Pancreas (tissue), 10 donors: ENCODE measurements around the gene DCAF17. TPM values are rescaled to one million over a fixed set of nuclear protein-coding genes. Genes with fewer than 3 reads are reported as not detected.

Experiments
- ATAC-seq, 4 donors: fragments of 200-7000 bp; cut with Tn5 transposase; one replicate each; pipeline versions ENCODE4 v1.8.0 to v1.9.1; 2020; ENCODE audit warnings: mild to moderate bottlenecking in 4 of 4, moderate library complexity in 4 of 4
- DNase-seq, 6 donors: peaks; one replicate each; pipeline ENCODE4 v3.0.0-alpha.2; 2020
- FAIRE-seq: peaks from 2 replicates; lab custom pipeline; 2012; peaks lifted over from hg19 to GRCh38; lab: Jason Lieb, UNC
- H3K27ac ChIP-seq, 4 donors: fragments of 200-600 bp; sonication (generic); 1 replicate in 3 of 4; 2 replicates in 1 of 4; pipeline versions ENCODE4 v1.5.0 to v1.8.0; 2020
- H3K27me3 ChIP-seq, 4 donors: fragments of 200-600 bp; one replicate each; pipeline ENCODE4 v1.8.0; 2021
- H3K36me3 ChIP-seq, 3 donors: fragments of 200-600 bp; sonication (generic) in 1 of 3; one replicate each; pipeline versions ENCODE4 v1.5.0 to v1.8.0; 2020 to 2021
- H3K4me1 ChIP-seq, 3 donors: fragments of 200-600 bp; one replicate each; pipeline ENCODE4 v1.8.0; 2021
- H3K4me3 ChIP-seq, 4 donors: fragments of 200-600 bp; sonication (generic) in 2 of 4; one replicate each; pipeline versions ENCODE4 v1.5.0 to v1.8.0; 2020 to 2021
- H3K9me3 ChIP-seq, 4 donors: fragments of 200-600 bp; one replicate each; pipeline ENCODE4 v1.8.0; 2021
- CTCF ChIP-seq, 4 donors: fragments of 200-600 bp; sonication (generic) in 3 of 4; IDR thresholded peaks; one replicate each; pipeline versions ENCODE4 v1.5.0 to v1.8.0; 2021; ENCODE audit warnings: antibody characterized with exemption in 4 of 4
- WGBS, 2 donors: extraction: QIAGEN DNeasy Blood & Tissue Kit; methylation state at CpG; one replicate each; pipeline ENCODE4 v1.1.7; 2013; 5-methylcytosine and 5-hydroxymethylcytosine counted together
- intact Hi-C, 3 donors: fragments of 100-400 bp; cut with DNase I; formaldehyde crosslinking; loops; one replicate each; pipeline versions ENCODE4 v1.11.1 to v1.14.2; 2022
- polyA plus RNA-seq, 2 donors: library from polyadenylated mRNA; stranded (reverse); fragments of 200-250 nt; gene quantifications; one replicate each; pipeline ENCODE4 v1.2.3, GENCODE V29; 2013
- total RNA-seq, 6 donors: library from RNA; stranded (reverse); fragmentation: NEBNext Ultra II Directional in 4 of 6; extraction: Animal tissue kit (Norgen Biotek cat#: 25700) in 4 of 6; gene quantifications; one replicate each; pipeline versions ENCODE4 v1.2.1 to v1.2.4, GENCODE V29; 2021 to 2023
- donor health status: healthy with polysubstance abuse.
- donor health status: DM: no; HTN: no; CAD: no; lungs with moderate emphysema.
- donor health status: DM: no; HTN: no; CAD: no.
- donor health status: control.
- donor health status: control.
- donor health status: Bipolar disorder and iron deficiency.
- donor health status: DM: yes; HTN: yes; CAD: no.
- donor health status: DM: no; HTN: no; CAD: no.
- donor health status: DM: no; HTN: no; CAD: no.
- donor health status: DM: yes; HTN: yes; CAD: no.

DCAF17 gene
- total and polyA plus RNA-seq, 8 donors: 2.9 to 10.4 (median 5.8) TPM

GRCh38 chr2:171460537-171460936 is 26.5 kb downstream of the DCAF17 start:
- DNase-seq: no peak
- no peak for FAIRE-seq
- WGBS, 2 donors: 95 to 96% methylated on average over 1 of the region's 1 CpG
- Histone ChIP-seq H3K4me1 (no peaks in the 10 kb centered on the region), H3K27ac (no peak overlapping the region), H3K27me3 (no peaks in the 10 kb centered on the region), H3K9me3 (no peaks in the 10 kb centered on the region), H3K4me3 (no peak overlapping the region), H3K36me3 (peaks cover 0 to 5% (median 4%) of the 10 kb centered on the region in 3 donors)
- TF ChIP-seq CTCF (IDR thresholded peaks at IDR 0.05): no peak
- intact Hi-C loops: no loop called here
- ATAC-seq: no peak

DNA sequence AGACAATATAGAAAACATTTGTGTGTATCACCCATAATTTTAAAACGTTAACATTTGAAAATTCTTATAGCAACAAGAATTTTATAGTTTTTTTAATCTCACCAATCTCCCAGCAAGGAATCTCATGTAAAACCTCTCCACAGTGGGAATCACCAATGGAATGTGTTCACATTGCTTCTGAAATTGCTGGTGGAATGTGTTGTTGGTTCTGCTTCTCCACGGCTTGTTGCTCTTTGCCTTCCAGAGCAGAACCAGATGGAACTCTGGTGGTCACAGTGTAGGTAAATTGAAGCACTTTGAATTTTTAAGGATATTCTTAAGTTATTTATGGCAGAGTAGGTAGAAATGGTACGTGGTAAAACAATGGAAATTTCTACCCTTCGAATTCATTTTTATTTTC is 35.1 kb downstream of the DCAF17 start:
- Histone ChIP-seq H3K36me3 (peaks cover 0 to 27% (median 0%) of the 10 kb centered on the region in 3 donors), H3K4me1 (no peaks in the 10 kb centered on the region), H3K27ac (no peak overlapping the region), H3K27me3 (no peaks in the 10 kb centered on the region), H3K4me3 (no peak overlapping the region), H3K9me3 (no peaks in the 10 kb centered on the region)
- no peak for TF ChIP-seq CTCF (IDR thresholded peaks at IDR 0.05)
- FAIRE-seq: no peak
- WGBS, 2 donors: 86 to 93% methylated on average over 4 of the region's 4 CpGs
- no peak for ATAC-seq
- intact Hi-C loops: no loop called here
- no peak for DNase-seq

- Histone ChIP-seq H3K27ac (no peak overlapping the region), H3K27me3 (no peaks in the 10 kb centered on the region), H3K36me3 (peaks cover 0 to 27% (median 0%) of the 10 kb centered on the region in 3 donors), H3K4me3 (no peak overlapping the region), H3K4me1 (no peaks in the 10 kb centered on the region), H3K9me3 (no peaks in the 10 kb centered on the region)
- no peak for TF ChIP-seq CTCF (IDR thresholded peaks at IDR 0.05)
- ATAC-seq (no peak), FAIRE-seq (no peak), DNase-seq (no peak)
- 90 to 97% methylated on average over 5 of the region's 5 CpGs for WGBS, 2 donors
- intact Hi-C loops: no loop called here
Observed at GRCh38 chr2:171470129-171470528, 36.1 kb downstream of the DCAF17 start.

GRCh38 chr2:171475979-171476378 is 42.0 kb downstream of the DCAF17 start:
- no peak for TF ChIP-seq CTCF (IDR thresholded peaks at IDR 0.05)
- no peaks in the 10 kb centered on the region for H3K27me3 ChIP-seq
- FAIRE-seq (no peak), DNase-seq (no peak), ATAC-seq (no peak)
- H3K9me3 ChIP-seq: no peaks in the 10 kb centered on the region
- H3K4me1 ChIP-seq: no peaks in the 10 kb centered on the region
- intact Hi-C loops: no loop called here
- no peak overlapping the region for H3K4me3 ChIP-seq
- H3K36me3 ChIP-seq: peaks cover 0 to 21% (median 0%) of the 10 kb centered on the region in 3 donors
- 68 to 76% methylated on average over 1 of the region's 1 CpG for WGBS, 2 donors
- H3K27ac ChIP-seq: no peak overlapping the region

GRCh38 chr2:171478345-171478744 is 44.3 kb downstream of the DCAF17 start:
- FAIRE-seq (no peak), ATAC-seq (no peak), DNase-seq (no peak)
- intact Hi-C loops: no loop called here
- TF ChIP-seq CTCF (IDR thresholded peaks at IDR 0.05): no peak
- 70 to 94% methylated on average over 1 of the region's 1 CpG for WGBS, 2 donors
- Histone ChIP-seq H3K4me1 (no peaks in the 10 kb centered on the region), H3K36me3 (peaks cover 0 to 7% (median 0%) of the 10 kb centered on the region in 3 donors), H3K9me3 (no peaks in the 10 kb centered on the region), H3K4me3 (no peak overlapping the region), H3K27ac (no peak overlapping the region), H3K27me3 (no peaks in the 10 kb centered on the region)
